ENCODE data around the gene LMX1B.

The LMX1B gene

DNA sequence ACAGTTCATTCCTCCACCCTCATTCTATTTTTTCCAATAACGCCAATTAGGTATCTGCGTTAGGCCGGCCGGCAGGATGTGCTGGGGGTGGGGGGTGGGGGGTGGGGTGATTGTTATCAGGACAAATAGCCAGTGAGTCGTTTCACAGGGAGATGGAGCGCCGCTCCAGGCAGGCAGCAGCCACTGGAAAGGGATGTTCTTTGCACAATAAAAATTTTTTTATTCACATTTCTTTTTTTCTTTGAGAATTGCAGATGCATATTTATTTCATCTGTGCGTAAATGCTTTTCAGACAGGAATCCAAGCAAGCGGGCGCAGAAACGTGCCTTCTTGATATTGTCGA is 4.1 kb downstream of the LMX1B start:
- DNase-seq (ENCODE audit: low read depth) = no peak

DNA sequence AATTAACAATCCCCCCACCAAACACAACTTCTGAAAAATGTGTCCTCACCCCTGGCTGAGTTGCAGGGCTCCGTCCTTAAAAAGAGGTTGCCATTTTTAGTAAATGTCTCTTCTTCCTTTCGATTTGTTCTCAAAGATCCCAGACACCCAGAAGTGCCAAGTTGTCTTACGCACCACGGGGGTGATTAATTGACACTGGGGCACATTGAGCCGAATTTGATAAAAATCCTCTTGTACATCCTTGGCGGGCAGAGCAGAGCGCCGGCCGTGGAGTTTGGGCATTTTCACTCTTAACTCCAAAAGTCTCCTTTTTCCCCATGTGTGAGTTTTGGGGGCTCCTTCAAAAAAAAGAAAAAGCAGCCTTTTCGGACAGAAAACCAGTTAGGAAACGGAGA is 4.5 kb downstream of the LMX1B start:
- no peak for DNase-seq (ENCODE audit: low read depth)

DNA sequence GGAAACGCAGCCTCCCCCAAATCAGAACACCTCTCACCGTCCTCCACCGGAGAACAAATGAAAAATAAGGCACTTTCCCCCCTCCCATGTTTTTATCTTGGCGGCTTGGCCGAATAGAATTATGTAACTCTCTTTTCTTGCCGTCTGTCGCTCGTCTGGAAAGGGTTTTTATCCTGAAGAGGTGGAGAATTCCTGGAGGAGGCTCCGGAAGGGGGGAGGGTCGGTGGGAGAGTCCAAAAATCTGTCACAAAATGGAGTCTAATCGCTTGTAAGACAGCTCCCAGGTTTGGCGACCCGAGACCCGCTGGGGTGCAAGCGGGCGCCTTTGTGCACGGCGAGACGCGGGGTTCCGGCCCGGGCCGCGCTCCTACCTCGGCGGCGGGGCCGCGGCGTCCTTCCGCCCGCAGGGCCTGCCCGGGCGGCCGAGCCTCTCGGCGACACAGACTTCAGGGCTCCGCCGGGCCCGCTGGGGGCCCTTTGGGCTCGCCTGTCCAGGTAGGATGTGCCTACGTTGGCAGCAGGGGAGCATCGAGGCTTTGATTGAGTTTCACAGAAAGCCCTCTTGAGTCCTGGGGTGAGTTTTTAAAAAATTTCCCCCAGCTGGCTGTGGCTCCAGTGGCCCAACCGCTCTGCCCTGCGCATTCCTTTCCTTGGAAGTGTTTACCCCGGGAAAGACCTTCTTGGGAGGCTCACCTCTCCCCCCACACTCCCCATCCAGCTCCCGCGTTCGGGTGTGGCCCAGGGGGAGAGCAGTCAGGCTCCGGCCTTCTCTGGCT is 5.0 kb downstream of the LMX1B start:
- no peak for DNase-seq (ENCODE audit: low read depth)

DNA sequence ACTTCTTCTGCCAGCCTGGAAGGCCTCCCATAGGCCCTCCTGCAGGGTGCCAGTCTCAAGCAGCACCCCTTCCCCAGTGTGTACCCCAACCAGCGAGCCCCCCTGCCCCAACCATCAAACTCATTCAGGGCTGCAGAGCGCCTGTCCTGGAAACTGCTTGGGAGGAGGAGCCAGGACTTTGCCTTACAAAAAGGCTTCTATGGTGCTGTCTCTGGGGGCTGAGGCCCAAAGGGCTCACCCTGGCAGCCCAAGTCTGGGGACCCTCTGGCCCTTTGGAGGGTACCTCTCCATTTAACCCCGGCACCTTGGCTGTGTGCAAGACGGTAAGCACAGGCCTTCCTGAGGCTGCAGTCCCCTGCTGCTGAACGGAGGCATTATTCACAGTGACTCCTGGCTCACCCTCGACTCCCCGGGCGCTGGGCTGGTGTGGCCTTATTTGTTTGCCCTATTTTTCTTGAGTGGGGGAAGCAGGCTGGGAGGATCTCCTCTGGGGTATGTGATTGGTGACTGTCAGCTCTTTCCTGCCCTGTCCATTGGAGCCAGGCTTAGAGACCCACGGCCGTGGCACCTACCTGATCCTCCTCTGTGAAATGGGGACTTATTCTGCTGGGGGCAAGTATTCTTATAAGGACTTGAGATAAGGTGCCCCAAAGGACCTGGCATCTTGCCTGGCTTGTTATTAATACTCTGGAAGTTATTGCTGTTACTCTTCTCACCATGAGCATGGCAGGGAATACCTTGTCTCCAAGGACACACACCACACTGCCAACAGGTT is 5.8 kb downstream of the LMX1B start:
- no peak for DNase-seq (ENCODE audit: low read depth)

DNA sequence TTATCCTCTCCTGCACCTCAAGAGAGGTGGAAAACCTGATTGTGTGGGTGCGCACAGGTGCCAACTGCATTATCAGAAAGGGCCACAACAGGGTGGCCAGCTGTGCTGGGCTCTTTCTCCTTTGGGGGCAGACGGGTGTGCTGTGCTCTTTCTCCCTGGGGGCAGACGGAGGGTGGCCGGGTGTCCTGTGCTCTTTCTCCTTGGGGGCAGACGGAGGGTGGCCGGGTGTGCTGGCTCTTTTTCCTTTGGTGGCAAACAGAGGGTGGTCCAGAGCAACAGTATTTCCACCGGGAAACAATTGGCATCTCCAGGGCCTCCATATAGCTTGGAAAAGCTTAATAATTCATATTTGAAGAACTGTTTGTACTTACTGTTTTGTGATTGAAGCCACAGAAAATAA is 6.8 kb downstream of the LMX1B start:
- no peak for DNase-seq (ENCODE audit: low read depth)

DNA sequence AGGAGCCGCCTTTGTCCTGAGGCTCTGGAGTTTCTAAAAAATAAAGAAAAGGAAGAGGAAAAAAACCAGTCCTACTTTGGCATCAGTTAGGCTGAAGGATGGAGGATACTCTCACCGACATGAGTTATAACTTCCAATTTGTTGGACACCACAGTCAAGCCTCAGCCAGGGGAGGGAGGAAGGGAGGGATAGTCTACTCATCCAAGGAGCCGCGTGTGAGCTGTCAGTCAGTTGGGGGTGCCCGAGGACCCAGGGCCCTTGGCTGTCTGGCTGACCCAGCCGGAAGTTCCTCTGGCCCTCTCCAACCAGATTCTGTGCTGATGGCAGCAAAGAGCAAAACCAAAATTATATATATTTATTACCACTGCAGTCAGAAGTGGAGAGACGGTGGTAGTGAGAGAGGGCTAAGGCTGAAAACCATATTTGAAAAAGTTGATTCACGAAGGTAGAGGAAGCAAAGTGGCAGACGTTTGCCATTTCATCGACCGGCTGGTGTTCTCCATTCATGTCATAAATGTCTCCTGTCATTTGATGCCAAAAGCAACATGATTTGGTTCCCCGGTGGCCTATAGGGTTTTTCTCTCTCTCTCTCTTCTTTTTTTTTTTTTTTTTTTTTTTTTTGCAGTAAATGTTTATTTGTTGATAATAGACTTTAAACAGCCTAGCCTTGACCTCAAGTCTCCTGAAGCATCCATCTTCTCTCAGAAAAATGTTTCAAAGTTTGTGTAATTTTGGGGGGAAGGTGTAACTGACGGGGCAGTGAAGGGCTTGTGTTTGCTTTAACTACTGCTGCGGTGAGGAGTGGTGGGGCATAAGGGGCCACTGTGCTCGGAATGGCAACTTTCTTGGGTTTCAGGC is 7.6 kb downstream of the LMX1B start:
- DNase-seq (ENCODE audit: low read depth) = no peak

DNA sequence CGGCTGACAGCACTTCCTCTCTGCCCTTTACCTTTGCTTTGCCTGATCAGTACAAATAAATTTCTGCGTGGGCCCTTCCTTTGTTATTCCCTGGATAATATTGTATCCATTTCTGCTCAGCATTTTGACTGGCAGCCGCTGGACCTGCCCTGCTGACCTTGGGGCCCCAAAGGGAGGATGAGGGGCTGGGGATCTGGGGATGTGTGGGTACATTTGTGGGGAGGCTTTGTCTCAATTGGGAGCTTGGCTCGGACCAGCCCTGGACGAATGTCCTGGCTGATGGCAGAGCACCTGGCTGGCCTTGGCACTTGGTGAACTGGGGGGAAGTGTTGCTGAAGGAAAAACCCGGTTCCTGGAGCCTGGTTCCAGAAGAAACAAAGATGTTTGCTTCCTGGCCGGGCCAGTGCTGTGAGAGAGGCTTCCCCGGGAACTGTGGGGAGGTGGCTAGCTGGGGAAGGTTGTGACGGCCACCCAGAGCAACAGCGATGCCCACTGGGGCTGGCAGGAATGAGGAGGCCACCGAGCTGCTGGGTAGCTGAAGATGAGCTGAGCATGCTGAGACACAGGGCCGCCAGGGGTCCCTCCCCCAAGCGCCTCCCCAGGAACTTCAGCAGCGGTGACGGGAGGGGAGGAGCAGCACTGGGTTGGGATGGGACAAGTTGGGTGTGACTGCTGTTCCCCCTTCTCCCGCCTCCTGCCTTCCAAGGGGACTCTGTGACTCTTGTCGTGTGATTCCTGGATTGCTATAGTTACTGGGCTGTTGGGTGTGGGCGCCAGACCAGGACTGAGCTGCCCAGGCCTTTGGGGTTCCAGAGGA is 8.4 kb downstream of the LMX1B start:
- DNase-seq (ENCODE audit: low read depth) = no peak

DNA sequence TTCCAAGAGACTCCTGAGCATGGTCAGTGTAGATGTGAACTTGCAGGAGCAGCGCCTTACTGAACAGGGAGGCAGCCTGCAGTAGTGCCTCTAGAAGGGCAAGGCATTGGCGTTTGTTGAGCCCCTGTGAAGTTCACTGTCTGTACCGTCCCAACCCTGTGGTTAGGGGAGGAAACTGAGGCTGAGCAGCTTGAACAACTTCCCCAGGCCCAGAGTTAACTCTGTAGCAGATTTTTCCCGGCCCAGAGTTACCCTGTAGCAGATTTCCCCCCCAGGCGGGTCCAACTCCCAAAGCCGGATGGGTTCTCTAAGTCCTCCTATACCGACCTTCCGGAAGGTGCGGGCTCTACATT is 9.6 kb downstream of the LMX1B start:
- DNase-seq (ENCODE audit: low read depth) = no peak

DNA sequence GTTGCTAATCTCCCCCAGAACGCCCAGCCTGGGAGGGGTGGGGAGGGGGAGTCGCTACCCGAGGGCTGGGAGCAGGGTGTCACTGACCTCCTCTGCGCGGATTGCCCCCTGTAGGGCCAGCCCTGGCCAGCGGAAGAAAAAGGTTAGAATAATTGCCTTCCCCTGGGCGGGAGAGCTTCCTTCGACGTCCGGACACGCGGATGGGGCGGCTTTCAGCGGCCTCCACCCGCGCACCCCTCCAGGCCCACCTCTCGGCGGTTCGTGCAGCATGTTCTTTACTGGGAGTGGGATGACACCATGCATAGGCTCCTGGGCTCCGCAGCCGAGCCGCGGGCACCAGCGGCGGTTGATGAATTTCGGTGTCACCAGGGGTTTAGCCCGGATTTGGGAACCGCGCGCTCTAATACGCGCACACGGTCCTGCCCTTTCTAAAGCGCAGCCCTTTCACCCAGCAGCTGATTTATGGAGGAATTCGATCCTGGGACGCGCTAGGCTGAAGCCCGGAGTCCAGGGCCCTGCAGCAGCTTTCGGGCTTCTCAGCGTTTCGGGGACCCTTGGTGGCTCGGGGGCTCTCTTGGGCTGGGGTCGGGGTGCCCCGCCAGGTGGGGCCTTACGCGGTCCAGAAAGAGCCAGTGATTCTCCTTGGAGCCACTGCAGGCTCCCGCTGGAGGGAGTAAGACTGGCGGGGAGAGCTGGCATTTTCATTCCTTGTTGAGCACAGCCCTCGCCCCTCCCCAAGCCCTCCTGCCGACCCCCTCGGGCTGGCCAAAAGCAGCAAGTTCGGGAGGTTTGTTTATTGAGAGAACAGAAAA is 10.1 kb downstream of the LMX1B start:
- DNase-seq (ENCODE audit: low read depth) = no peak

DNA sequence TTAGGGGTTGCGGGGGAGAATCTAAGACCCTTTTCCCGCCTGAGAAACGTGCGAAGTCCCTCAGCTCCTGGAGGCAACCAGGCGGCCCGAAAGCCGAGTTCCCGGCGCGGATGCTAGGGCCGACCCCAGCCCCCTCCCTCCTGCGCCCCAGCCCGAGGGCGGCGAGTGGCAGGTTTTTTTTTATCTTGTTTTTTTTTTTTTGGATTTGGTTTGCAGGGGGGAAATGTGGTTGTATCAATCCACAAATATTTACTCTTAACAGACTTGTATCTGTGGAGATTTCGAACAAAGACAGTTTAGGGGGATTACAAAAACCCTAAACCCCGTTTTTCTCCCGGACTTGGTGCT is 10.7 kb downstream of the LMX1B start:
- DNase-seq (ENCODE audit: low read depth) = no peak

DNA sequence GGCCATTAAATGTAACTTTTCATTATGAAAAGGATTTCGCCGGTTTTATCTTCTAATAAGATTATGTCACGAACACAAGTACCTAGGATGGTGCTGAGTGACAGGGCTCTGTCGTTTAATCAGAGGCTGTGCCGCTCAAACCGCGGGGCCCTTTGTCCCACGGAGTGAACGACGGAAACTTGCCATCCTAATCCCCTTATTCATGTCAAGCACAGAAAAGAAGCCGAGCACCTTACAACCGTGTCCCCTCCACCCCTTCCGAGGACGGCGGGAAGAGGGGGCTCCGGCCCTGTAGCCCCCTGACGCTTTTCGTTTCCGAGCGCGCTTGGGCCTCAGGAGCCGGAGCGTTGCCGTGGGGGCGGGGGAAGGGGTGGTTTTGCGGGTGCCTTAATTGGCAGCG is 11.2 kb downstream of the LMX1B start:
- DNase-seq (ENCODE audit: low read depth) = no peak

DNA sequence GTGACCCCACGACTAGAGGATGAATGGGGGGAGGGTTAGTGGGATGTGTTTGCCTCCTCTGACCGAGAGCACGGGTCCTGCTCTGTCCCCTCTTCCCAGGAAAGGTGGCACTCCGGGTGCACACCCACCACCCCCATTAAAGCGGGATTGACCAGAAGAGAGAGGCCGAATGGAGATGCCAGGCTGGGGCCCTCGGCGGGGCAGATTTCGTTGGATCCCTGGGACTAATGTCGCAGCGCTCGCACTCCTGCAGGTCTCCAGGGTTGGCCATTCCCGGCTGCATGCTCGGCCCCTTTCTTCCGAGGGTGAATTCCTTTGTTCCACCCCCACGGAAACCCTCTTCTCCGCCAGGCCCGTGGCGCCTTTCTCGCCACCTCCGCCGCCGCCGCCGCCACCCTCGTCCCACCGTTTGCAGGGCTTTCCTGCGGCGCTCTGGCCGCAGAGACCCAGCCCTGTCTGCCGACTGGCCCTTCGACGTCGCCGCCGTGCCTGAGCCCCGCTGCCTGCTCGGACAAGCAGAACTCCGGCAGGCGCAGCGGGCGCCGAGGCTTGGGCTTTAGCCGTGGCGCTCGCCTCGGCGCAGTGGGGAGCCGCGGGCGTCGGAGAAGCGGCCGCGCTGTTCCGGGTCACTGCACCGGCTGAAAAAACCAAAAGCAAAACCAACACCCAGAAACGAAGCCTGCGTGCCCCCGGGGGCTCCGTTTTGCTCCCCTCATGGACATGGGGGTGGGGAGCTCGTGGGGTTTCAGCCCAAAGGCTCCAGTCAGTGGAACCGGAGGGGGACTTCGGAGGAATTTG is 11.8 kb downstream of the LMX1B start:
- no peak for DNase-seq (ENCODE audit: low read depth)

DNA sequence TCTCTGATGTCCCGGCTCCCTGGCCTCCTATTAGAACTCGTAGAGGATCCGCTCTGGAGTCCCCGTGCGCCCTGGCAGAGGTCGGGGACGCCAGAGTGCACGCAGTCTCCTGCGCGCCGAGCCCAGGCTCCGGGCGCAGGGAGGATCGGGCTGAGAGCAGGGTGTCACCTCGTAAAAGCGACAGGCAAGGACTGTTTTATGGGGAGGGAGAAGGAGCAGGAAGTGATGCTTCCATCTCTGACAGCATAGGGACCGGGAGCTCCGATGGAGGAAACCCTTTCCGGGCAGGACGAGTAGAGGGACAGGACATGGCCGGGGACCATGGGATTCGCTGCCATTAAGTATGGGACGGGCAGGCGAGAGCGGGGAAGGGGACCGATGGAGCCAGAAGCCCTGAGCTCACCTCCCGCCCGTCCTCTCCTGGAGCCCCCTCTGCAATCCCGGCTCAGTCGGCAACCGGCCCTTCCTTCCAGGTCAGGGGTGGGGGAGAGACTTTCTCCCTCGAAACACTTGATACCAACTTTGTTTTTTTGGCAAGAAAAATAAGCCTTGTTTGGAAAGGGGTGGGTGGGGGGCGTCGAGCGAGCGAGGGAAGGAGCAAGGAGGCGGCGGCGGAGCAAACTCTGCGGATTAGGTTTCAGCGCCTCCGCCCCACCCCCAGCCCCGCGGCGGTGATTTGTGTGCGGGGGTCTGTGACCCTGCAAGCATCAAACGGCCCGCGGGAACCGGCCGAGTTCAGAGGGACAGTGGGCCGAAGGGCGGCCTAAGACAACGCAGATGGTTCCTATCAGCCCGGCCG is 12.6 kb downstream of the LMX1B start:
- DNase-seq (ENCODE audit: low read depth) = no peak

DNA sequence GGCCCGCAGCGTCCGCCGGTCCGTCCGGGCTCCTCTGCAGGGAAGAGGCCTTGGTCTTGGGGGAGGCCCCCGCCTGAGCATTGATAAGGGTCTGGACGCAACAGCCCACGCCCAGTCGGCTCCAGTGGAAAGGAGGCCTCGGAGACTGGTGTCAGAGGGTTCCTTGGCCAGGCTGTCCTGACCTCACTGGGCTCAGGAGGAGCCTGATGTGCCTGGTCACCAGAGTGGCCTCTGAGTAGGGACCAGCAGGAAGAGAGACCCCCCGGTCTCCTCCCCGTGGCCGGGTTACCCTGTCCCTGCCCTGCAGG is 13.2 kb downstream of the LMX1B start:
- DNase-seq (ENCODE audit: low read depth) = no peak

DNA sequence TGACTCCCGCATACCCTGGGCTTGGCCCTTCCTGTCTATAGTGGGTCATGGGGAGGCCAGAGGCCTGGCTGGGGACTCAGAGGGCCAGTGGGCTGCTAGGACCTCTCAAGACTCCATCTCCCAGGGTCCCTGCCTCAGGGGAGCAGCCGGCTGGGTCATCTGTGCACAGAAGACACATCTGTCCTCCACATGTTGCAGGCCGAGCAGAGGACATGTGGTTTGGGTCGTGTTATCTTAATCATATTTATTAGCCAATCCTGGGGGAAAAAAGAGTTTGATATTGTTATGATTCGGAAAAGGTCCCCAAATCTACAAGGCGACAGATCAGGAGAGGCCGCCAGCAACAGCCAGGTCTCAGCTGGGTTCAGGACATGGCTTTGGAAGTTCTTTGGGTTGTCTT is 14.4 kb downstream of the LMX1B start:
- no peak for DNase-seq (ENCODE audit: low read depth)

DNA sequence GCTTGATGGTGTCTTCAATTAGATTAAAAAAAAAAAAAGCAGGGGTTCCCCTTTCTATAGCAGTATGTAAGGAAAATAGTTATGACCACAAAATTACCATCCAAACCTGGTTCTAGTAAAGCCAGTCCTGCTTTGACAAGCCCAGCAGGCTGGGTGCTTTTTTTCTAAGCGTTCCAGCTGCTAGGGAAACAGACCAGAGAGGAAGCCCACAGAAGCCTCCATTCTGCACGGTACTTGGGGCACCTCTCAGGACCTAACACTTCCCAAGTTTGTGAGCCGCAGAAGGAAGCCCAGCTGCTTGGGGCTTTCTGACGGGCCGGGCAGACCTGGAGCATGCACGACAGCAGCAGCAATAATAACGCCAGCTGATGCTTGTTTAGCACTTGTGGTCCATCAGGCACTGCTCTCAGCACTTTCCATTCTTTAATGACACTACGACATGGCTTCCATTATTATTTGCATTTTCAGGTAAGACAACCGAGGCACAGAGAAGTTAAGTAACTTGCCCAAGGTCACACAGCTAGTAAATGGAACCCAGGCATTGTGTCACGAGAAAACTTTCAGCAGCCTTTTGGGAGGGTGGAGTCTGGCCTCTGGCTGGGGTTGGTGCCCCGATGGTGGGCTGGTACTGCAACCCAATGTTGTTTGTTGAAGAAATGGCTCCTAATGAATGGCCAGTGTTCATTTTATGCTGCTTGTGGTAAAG is 15.4 kb downstream of the LMX1B start:
- DNase-seq (ENCODE audit: low read depth) = no peak

DNA sequence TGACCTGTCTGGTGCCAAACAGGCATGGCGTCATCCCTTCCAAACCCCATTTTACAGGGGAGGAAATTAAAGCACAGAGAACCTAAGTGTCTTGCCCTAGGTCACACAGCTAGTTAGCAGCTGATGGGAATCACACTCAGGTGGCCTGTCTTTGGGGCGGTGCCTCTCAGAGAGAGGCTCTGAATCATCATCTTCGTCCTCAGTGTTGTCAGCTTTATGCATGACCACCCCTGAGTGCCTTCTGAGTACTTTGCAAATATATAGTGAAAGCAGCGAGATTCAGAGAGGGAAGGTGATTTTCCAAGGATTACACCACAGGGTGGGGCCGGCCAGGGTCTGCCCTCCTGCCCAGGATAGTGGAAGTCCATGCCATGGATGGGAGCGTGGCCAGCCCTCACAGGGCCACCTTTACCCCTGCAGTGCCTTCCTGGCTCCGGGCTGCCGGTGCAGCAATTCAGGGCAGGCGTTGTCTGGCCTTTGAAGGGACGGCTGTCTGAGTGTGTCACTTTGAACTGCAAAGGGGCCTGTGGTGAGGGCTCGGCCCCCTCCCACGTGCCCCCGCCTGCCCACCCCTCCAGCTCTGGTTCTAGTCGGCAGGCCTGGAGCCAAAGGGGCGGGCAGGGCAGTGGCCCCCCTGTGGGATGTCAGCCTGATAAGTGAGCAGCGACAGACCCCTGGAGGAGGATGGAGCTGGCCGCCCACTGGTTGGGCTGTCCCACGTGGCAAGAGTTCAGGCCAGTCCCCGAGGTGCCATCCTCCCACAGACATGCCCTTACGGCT is 16.9 kb downstream of the LMX1B start:
- no peak for DNase-seq (ENCODE audit: low read depth)

DNA sequence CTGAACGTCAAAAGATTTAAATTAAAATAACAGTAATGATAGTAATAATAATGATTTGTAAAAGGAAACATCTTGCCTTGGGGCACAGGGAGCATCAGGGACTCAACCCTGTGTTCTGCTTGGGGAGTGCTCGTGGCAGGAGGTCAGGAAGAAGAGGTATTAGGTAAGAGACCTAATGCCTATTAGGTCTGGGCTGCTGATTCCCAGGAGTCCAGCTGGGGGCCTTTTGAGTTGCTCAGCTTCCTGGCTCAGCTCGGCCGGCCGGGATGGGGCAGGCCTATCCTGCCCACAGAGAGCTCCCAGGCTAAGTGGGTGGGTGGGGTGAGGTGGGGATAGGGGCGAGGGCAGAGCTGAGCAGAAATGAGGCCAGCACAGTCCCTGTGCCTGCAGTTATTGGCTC is 17.5 kb downstream of the LMX1B start:
- DNase-seq (ENCODE audit: low read depth) = no peak

All from amniotic epithelial cell (primary cell).